ENCODE data around the gene NPL. TPM values are rescaled to one million over a fixed set of nuclear protein-coding genes. Genes with fewer than 3 reads are reported as not detected.

NPL gene
- total RNA-seq, 2 experiments from 2014 or later = 2.2 to 6.3 TPM

DNA sequence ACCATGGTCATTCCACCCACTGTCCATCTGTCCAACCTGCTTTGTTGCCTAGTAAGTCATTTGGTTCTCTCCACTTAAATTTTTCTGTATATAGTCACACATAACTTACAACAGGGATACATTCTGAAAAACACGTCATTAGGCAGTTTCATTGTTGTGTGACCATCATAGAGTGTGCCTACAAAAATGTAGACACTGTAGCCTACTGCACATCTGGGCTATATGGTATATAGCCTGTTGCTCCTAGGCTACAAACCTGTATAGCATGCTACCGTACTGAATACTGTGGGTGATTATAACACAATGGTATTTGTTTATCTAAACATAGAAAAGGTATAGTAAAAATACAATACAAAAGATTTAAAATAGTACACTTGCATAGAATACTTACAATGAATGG, 10.0 kb upstream of the NPL start:
- H3K4me2 ChIP-seq (ENCODE audit: low read length) = no peak overlapping the region
- H3K79me2 ChIP-seq (ENCODE audit: insufficient read depth, low read depth, low read length) = no peaks in the 10 kb centered on the region
- H3K4me1 ChIP-seq (ENCODE audit: insufficient read depth, low read length, poor library complexity, severe bottlenecking) = peaks cover 31% of the 10 kb centered on the region
- TF ChIP-seq, protein P1, sequence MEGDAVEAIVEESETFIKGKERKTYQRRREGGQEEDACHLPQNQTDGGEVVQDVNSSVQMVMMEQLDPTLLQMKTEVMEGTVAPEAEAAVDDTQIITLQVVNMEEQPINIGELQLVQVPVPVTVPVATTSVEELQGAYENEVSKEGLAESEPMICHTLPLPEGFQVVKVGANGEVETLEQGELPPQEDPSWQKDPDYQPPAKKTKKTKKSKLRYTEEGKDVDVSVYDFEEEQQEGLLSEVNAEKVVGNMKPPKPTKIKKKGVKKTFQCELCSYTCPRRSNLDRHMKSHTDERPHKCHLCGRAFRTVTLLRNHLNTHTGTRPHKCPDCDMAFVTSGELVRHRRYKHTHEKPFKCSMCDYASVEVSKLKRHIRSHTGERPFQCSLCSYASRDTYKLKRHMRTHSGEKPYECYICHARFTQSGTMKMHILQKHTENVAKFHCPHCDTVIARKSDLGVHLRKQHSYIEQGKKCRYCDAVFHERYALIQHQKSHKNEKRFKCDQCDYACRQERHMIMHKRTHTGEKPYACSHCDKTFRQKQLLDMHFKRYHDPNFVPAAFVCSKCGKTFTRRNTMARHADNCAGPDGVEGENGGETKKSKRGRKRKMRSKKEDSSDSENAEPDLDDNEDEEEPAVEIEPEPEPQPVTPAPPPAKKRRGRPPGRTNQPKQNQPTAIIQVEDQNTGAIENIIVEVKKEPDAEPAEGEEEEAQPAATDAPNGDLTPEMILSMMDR (conservative IDR thresholded peaks at IDR 0.05; ENCODE audit: low read length) = no peak
- no peak for TF ChIP-seq EZH2phosphoT487 (IDR thresholded peaks at IDR 0.05; ENCODE audit: borderline replicate concordance, low read depth, low read length)
- H4K20me1 ChIP-seq (ENCODE audit: insufficient read depth, low read length) = no peaks in the 10 kb centered on the region
- ChIA-PET POLR2A (interaction anchor here (0.9 to 1.3 kb wide), 3 partner anchors 176 to 251 kb away, joined by 4 to 5 read pairs (median 4); no protein-coding TSS in a partner anchor), CTCF (ENCODE audit: unreplicated experiment) (no interaction called here)
- no peak overlapping the region for H3K27ac ChIP-seq (ENCODE audit: low read depth, low read length, poor library complexity, severe bottlenecking)
- H3K9me3 ChIP-seq (ENCODE audit: low read length) = no peaks in the 10 kb centered on the region
- H3K4me3 ChIP-seq (ENCODE audit: low read depth, low read length, poor library complexity, severe bottlenecking) = no peak overlapping the region
- no peak for DNase-seq (ENCODE audit: low spot score)
- H3K36me3 ChIP-seq (ENCODE audit: insufficient read depth, low read length) = no peaks in the 10 kb centered on the region
- no peaks in the 10 kb centered on the region for H3K9me2 ChIP-seq (ENCODE audit: insufficient read depth, low read length)
- intact Hi-C loops (cut with micrococcal nuclease; ENCODE audit: unreplicated experiment) = no loop called here
- BruUV-seq (replicated peaks) = no TSS peak
- H2AFZ ChIP-seq (ENCODE audit: low read length) = no peak overlapping the region

DNA sequence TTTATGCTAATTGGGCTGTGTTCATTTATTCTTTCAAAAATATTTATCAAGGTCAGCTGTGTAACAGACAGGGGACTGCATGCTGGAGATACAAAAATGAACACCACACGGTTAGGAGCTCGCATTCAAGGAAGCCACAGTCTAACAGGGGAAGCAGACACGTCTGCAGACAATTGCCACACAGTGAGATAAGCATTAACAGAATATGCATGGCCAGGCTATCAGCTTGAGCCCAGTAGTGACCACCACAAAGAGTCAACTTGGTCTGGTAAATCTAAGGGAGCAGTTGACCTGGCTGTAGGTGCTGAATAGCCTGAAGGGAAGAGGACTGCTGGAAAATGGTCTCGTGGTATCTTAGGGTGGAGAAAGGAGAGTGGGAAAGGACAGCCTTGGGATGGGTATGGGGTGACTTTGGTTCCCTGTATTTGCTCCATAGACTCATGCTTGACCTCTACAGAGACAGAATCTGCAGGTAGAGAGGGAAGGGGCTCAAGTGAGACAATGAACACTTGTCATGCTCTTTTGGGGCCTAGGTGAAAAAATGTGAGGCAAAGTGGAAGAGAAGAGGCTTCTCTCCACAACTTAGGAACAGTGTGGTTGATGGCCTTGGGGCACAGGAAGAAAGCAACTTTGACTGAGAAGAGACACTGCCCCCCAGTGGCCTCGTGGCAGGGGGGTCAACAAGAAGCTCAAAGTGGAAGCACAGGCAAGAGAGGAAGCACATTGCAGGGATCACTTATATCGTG, 7.6 kb upstream of the NPL start:
- TF ChIP-seq EZH2phosphoT487 (IDR thresholded peaks at IDR 0.05; ENCODE audit: borderline replicate concordance, low read depth, low read length) = no peak
- TF ChIP-seq, protein P1 (conservative IDR thresholded peaks at IDR 0.05; ENCODE audit: low read length) = peak; percentile 98
- no peaks in the 10 kb centered on the region for H3K36me3 ChIP-seq (ENCODE audit: insufficient read depth, low read length)
- H3K9me3 ChIP-seq (ENCODE audit: low read length) = no peaks in the 10 kb centered on the region
- peak overlapping the region; percentile 48 for H3K4me2 ChIP-seq (ENCODE audit: low read length)
- no peaks in the 10 kb centered on the region for H3K79me2 ChIP-seq (ENCODE audit: insufficient read depth, low read depth, low read length)
- no peak overlapping the region for H3K4me3 ChIP-seq (ENCODE audit: low read depth, low read length, poor library complexity, severe bottlenecking)
- H3K9me2 ChIP-seq (ENCODE audit: insufficient read depth, low read length) = no peaks in the 10 kb centered on the region
- ChIA-PET CTCF (ENCODE audit: unreplicated experiment) (interaction anchor here (0.6 to 8.1 kb wide), 7 partner anchors 100 to 193 kb away, joined by 3 to 189 read pairs (median 7); partner anchors contain the start of gene RNASEL), POLR2A (interaction anchor here (0.6 to 3.8 kb wide), 15 partner anchors 71 to 266 kb away, joined by 3 to 26 read pairs (median 5); partner anchors contain the start of gene RGS16)
- peak; percentile 86 for DNase-seq (ENCODE audit: low spot score)
- H3K27ac ChIP-seq (ENCODE audit: low read depth, low read length, poor library complexity, severe bottlenecking) = no peak overlapping the region
- BruUV-seq (replicated peaks) = no TSS peak
- H3K4me1 ChIP-seq (ENCODE audit: insufficient read depth, low read length, poor library complexity, severe bottlenecking) = peaks cover 31% of the 10 kb centered on the region
- peak overlapping the region; percentile 62; the same call in 1 of the 2 replicates for H2AFZ ChIP-seq (ENCODE audit: low read length)
- H4K20me1 ChIP-seq (ENCODE audit: insufficient read depth, low read length) = no peaks in the 10 kb centered on the region
- intact Hi-C loops (cut with micrococcal nuclease; ENCODE audit: unreplicated experiment) = loop anchor here (1.0 to 10.0 kb wide), 4 partner anchors 105 to 695 kb away; no protein-coding TSS in a partner anchor

DNA sequence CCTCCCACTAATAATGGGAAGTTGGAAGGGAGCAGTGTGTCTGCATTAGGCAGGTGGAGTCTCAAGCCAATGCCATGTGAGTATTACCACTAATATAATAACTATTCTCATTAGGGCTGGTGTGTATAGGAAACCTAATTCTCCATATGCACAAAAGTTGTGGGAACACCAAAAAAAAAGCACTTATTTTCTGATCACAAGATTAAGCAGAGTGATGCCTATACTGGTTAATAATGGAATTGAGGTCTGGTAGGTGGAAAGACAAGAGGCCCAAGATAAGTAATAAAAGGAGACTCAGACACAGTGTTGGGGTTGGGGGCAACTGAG, 7.0 kb upstream of the NPL start:
- Histone ChIP-seq H3K79me2 (ENCODE audit: insufficient read depth, low read depth, low read length) (no peaks in the 10 kb centered on the region), H3K27ac (ENCODE audit: low read depth, low read length, poor library complexity, severe bottlenecking) (no peak overlapping the region), H3K4me3 (ENCODE audit: low read depth, low read length, poor library complexity, severe bottlenecking) (no peak overlapping the region), H4K20me1 (ENCODE audit: insufficient read depth, low read length) (no peaks in the 10 kb centered on the region), H3K9me3 (ENCODE audit: low read length) (no peaks in the 10 kb centered on the region), H3K9me2 (ENCODE audit: insufficient read depth, low read length) (no peaks in the 10 kb centered on the region), H2AFZ (ENCODE audit: low read length) (peak overlapping the region; percentile 36; the same call in 1 of the 2 replicates), H3K36me3 (ENCODE audit: insufficient read depth, low read length) (no peaks in the 10 kb centered on the region), H3K4me1 (ENCODE audit: insufficient read depth, low read length, poor library complexity, severe bottlenecking) (peaks cover 31% of the 10 kb centered on the region), H3K4me2 (ENCODE audit: low read length) (peak overlapping the region; percentile 21)
- ChIA-PET POLR2A (interaction anchor here (0.6 to 3.8 kb wide), 13 partner anchors 71 to 194 kb away, joined by 3 to 26 read pairs (median 5); partner anchors contain the start of gene RGS16), CTCF (ENCODE audit: unreplicated experiment) (interaction anchor here (0.6 to 8.1 kb wide), 8 partner anchors 101 to 193 kb away, joined by 3 to 189 read pairs (median 6); partner anchors contain the start of gene RNASEL)
- TF ChIP-seq EZH2phosphoT487 (IDR thresholded peaks at IDR 0.05; ENCODE audit: borderline replicate concordance, low read depth, low read length) = no peak
- TF ChIP-seq, protein P1 (conservative IDR thresholded peaks at IDR 0.05; ENCODE audit: low read length) = no peak
- DNase-seq (ENCODE audit: low spot score) = no peak
- no TSS peak for BruUV-seq (replicated peaks)
- intact Hi-C loops (cut with micrococcal nuclease; ENCODE audit: unreplicated experiment) = loop anchor here (1.0 to 10.0 kb wide), 3 partner anchors 181 to 695 kb away; no protein-coding TSS in a partner anchor

Data from OCI-LY7 (cell line).